GM19455 (cell line): ENCODE data around the gene IL22.
"Not testable (repeated sequence)": the region's sequence is repeated elsewhere in the genome, so short reads cannot be mapped to it uniquely, and the experiment has no call there.

ENCODE experiments used
- ATAC-seq: cut with Tn5 transposase; IDR thresholded peaks from one replicate; pipeline ENCODE4 v1.9.1; 2021; ENCODE audit not compliant: unreplicated experiment

The IL22 gene

GRCh38 chr12:68231229-68231628 is 22.2 kb downstream of the IL22 start:
- no peak for ATAC-seq

GRCh38 chr12:68229956-68230355 is 23.4 kb downstream of the IL22 start:
- ATAC-seq, result no peak

- ATAC-seq, result no peak
Measured at GRCh38 chr12:68227356-68227755, 26.0 kb downstream of the IL22 start.

GRCh38 chr12:68225576-68226476 is 27.6 kb downstream of the IL22 start, which contains the start of gene IL26:
TSS of gene IL26 (minus strand) at chr12:68225810. CDS start at chr12:68225756, 54 bp downstream.
- no peak for ATAC-seq

GRCh38 chr12:68224613-68225285 is 28.7 kb downstream of the IL22 start:
- ATAC-seq, result no peak

GRCh38 chr12:68223067-68223747 is 30.2 kb downstream of the IL22 start:
- peak; percentile 98 for ATAC-seq

- no peak for ATAC-seq
Measured at GRCh38 chr12:68222326-68222725, 31.1 kb downstream of the IL22 start.

GRCh38 chr12:68221497-68221896 is 31.9 kb downstream of the IL22 start:
- ATAC-seq, result no peak

GRCh38 chr12:68210875-68211274 is 42.5 kb downstream of the IL22 start:
- no peak for ATAC-seq

- ATAC-seq, result not testable (repeated sequence)
Measured at GRCh38 chr12:68209048-68209728, 44.2 kb downstream of the IL22 start.

- no peak for ATAC-seq
Measured at GRCh38 chr12:68207276-68207675, 46.1 kb downstream of the IL22 start.

- no peak for ATAC-seq
Measured at GRCh38 chr12:68206446-68206845, 47.0 kb downstream of the IL22 start.

GRCh38 chr12:68203460-68203875 is 49.9 kb downstream of the IL22 start:
- no peak for ATAC-seq

GRCh38 chr12:68200854-68201253 is 52.5 kb downstream of the IL22 start:
- ATAC-seq, result no peak

- ATAC-seq, result no peak
Measured at GRCh38 chr12:68199127-68199526, 54.3 kb downstream of the IL22 start.

GRCh38 chr12:68198507-68199086 is 54.8 kb downstream of the IL22 start:
- no peak for ATAC-seq
